SH-SY5Y (cell line): ENCODE results near the gene ADAM22.

Experiments used
- GATA2 ChIP-seq: IDR thresholded peaks from 2 replicates; pipeline ENCODE4 v1.6.1; 2011; ENCODE audit warnings: mild to moderate bottlenecking, low read depth, low read length
- GATA3 ChIP-seq: IDR thresholded peaks from 2 replicates; pipeline ENCODE4 v1.6.1; 2011; ENCODE audit warnings: low read depth, mild to moderate bottlenecking, low read length, moderate library complexity

DNA sequence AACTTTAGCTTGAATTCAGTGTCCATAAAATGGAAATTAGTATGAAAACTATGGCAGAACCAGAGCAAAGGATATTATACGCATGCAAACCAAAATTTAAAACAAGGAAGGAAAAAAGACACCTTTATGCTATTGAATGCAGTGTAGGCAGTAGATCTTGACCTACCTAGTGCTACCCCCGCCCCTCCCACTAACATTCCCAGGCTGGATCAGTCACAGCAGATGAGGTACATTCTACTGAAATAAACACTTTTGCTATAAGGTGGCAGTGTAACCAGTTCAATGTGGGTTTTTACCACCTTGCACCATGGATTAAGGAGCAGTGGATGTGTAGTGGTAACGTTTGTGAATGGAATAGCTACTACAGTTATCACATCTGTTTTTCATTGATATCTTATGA lies 257.9 kb downstream of the ADAM22 start:
- TF ChIP-seq GATA3 (no peak), GATA2 (no peak)
